ENCODE results near the gene ATG7.

- TF ChIP-seq EZH2 (IDR thresholded peaks at IDR 0.05) (no peak), POLR2AphosphoS5 (IDR thresholded peaks at IDR 0.05; ENCODE audit: borderline replicate concordance, low read depth, low read length) (no peak), FOXP2 (optimal IDR thresholded peaks at IDR 0.05; ENCODE audit: control extremely low read depth, extremely low read length, insufficient read depth) (no peak)
These were observed 293.7 kb downstream of the ATG7 start for GRCh38 chr3:11565932-11566331.

Measured in SK-N-MC (cell line).